Dedifferentiated amniotic fluid mesenchymal stem cell (primary cell): ENCODE measurements around the gene PPP2R5E.
A peak's percentile ranks its signal among the peaks of the same experiment; 100 is the strongest.

ENCODE experiments used
- DNase-seq: peaks from one replicate; pipeline ENCODE4 v3.0.0-alpha.2; 2016; ENCODE audit errors: extremely low spot score

Gene PPP2R5E

GRCh38 chr14:63470962-63471793, 72.0 kb downstream of the PPP2R5E start:
- DNase-seq = peak; percentile 69

- no peak for DNase-seq
Observed at GRCh38 chr14:63468294-63468693, 74.9 kb downstream of the PPP2R5E start.

GRCh38 chr14:63467440-63468072, 75.6 kb downstream of the PPP2R5E start:
- DNase-seq = no peak

- DNase-seq = no peak
Observed at GRCh38 chr14:63465347-63465746, 77.8 kb downstream of the PPP2R5E start.

- no peak for DNase-seq
Observed at GRCh38 chr14:63460680-63461369, 82.4 kb downstream of the PPP2R5E start.

GRCh38 chr14:63459738-63460137, 83.4 kb downstream of the PPP2R5E start:
- DNase-seq = no peak

GRCh38 chr14:63457498-63457897, 85.7 kb downstream of the PPP2R5E start:
- DNase-seq = no peak

DNA sequence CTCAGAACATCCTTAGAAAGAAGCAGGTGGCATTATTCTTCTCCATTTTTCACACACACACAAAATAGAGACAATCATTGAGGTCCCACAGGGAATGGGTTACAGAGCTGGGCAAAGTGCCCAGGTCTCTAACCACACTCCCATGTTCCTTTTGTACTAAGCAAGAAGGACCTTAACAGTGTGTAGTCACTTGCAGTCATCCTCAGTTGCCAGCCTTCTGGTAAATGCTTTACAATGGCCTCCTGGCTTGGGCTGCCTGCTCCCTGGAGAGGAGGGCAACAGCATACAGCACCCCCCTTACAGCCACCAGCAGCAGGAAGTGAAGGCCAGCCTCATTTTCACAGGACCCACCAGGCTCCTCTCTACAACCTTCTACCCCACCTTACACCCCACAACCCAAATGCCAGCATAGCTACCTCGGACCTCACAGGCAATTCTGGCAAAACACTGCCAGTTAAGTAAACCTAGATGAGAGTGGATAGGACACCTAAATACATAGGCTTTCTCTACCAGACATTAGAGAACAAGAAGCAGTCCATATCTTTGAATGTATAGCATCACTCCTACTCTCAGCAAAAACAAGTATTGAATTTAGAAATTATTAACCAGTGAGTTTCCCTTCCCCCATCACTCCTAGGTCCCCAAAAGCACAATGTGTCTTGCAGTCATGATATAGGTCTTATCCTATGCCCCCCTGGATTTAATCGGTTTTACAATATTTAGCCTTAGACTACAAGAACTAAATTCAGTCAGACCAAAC, 88.1 kb downstream of the PPP2R5E start:
- DNase-seq = no peak

GRCh38 chr14:63454436-63454835, 88.7 kb downstream of the PPP2R5E start:
- DNase-seq = no peak

- no peak for DNase-seq
Observed at GRCh38 chr14:63453443-63453936, 89.7 kb downstream of the PPP2R5E start.

DNA sequence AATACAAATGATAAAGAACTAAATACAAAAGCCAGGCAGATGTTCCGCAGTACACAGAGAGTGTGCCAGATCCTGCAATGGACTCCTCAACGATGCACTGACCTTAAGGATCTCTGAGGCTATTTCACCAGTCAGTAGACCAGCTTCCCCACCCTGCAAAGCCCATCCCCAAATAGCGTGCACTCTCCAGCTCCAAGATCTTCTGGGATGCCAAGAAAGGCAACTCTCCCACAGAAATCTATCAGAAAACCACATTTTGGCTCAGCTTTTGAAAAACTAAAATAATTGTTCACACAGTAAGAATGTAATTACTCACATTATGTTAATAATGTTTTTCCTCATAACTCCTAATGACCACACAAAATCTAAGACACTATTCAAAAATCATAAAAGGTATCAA, 90.4 kb downstream of the PPP2R5E start:
- DNase-seq = no peak

GRCh38 chr14:63448841-63449240, 94.3 kb downstream of the PPP2R5E start:
- no peak for DNase-seq

DNA sequence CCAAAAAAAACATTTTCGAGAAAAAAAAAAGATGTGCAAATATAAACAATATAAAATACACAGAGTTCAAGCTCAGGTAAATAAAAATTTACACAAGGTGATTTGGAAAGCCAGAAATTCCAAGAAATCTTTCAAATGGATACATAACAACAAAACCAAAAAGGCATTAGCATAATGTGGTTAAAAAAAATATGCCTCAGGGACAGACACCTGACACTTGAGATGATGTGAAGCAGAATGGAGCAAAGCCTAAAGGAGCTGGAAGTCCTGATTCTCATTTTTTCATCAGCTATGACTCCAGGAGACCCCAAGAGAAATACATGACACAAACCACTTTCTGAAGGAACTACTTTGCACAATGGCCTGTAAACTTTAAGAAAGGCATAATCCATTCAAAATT, 98.6 kb downstream of the PPP2R5E start:
- DNase-seq = no peak

DNA sequence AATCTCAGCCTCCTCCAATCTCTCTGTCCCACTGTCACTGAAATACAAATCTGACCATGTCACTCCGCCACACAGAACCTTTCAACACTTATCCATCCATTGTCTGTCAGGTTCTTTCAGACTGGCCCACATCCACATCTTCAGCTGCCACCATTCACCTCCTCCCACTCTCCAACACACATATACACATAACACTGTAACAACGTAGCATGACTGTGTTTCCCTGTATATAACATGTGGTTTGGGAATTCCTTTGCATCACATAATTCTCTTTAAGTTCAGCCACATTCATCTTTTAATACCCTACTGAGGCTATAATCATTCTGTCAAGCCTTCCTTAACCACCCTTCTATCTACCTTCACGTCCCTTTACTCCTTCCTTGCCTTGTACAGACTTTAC, 99.2 kb downstream of the PPP2R5E start:
- DNase-seq = no peak

DNA sequence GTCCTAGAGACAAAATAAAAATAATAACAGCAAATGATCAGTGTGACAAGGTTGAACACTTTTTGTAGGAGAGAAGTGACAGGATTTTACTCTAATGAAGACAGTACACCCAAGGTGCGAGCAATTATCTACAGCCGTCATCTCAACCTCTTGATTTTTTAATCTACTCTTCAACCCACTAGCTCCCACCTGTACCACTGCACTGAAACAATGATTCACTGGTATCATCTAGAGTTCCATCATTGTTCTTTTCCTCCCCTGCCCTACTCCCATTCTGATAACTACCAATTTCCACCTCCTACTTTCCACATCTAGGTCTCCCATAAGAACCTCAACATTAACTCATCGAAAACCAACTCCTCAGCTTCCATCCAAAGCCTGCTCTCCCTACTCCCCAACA, 99.8 kb downstream of the PPP2R5E start:
- DNase-seq = no peak

DNA sequence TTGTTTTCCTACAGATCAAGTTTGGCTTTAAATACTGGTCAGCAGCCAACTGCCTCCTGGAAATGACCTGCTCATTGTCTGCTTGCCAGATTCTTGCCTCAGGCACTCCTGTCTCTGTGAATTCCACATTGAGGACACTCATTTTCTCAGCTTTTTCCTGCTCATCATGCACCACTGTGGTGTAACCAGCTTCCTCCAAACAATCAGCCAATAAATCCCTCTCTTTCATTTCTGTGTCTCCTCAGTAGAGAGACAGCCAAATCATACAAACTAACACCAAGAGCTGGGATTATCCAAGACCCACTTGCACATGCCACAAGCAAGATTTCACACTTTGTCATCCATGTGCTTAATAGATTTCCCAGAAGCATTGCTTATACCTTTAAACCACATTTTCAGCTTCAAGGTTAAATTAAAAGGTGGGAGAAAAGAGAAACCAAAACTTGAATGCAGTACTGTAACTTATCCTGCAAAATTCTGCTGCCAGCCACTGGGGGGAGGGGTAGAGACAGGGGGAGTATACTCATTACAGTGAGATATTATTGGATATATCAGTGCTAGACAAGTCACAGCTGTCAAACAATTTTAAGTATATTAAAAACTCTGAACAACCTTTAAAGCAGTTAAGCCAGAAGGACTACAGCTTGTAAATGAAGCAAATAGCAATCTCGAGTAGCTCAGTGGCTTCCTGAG, 105.0 kb downstream of the PPP2R5E start:
- DNase-seq = peak; percentile 80

- DNase-seq = no peak
Observed at GRCh38 chr14:63436286-63437098, 106.7 kb downstream of the PPP2R5E start.

DNA sequence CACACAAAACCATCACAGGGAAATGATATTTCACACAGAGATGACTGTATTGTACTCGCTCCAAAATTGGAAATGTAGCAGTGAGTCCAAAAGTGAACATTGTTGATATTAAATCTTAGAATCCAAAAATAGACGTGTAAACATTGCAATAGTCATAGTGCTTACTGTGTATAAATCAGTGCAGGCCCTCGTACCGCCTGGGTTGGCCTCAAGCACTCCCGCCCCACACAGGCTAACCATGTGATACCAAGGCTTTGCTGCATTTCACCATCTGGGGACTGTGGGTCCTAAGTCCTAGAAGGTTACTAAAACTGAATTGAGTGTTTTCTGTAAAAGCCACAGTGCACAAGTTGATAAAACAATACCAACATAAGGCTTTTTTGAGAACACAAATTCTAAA, 107.3 kb downstream of the PPP2R5E start:
- peak; percentile 54 for DNase-seq

DNA sequence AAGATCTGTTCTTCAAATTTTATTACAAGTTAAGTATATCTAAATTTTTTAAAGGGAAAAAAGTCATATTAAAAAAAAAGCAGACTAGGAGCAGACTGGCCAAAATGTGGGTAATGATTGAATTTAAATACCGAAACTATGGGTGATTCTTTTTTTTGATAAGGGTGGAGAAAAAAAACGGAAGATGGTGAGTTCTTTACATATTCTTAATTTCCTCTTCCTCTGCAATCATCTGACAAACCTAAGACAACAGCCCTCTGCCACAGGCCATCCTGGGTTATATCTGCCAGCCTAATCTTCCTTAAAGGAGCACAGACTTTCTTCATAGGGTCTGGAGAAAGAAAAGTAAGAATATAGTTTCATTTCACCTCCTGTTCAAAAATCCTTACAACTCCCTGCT, 108.0 kb downstream of the PPP2R5E start:
- no peak for DNase-seq

DNA sequence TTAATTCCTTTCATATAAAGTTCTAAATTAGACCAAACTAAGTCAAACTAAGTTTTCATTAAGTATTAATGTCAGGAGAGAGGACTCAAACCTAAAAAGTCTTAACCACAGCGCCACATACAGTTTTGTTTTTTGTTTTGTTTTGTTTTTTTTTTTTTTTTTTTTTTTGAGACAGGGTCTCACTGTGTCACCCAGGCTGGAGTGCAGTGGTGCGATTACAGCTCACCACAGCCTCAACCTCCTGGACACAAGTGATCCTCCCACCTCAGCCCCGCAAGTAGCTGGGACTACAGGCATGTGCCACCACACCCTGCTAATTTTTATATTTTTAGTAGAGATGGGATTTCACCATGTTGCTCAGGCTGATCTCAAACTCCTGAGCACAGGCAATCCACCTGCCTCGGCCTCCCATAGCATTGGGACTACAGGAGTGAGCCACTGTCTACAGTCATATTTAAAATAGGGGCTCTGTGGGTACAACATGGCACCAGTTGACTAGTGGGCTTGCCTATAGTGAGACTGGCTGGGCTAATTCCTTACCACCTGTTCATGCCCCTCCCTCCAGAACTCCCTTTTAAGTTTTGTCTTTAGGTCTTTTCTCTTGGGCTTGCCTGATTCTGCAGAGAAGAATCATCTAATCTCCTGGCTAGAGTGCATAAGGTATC, 110.2 kb downstream of the PPP2R5E start:
- DNase-seq = no peak
